NCI-H82 treated with DMSO at 0.1 percent for 48 hours (cell line): ENCODE data around the gene MRPL58.
"Not testable (repeated sequence)": the region's sequence is repeated elsewhere in the genome, so short reads cannot be mapped to it uniquely, and the experiment has no call there.

Experiments
- DNase-seq: peaks from one replicate; lab custom pipeline; 2025; ENCODE audit not compliant: unreplicated experiment; lab: John Stamatoyannopoulos, UW

MRPL58 gene

DNA sequence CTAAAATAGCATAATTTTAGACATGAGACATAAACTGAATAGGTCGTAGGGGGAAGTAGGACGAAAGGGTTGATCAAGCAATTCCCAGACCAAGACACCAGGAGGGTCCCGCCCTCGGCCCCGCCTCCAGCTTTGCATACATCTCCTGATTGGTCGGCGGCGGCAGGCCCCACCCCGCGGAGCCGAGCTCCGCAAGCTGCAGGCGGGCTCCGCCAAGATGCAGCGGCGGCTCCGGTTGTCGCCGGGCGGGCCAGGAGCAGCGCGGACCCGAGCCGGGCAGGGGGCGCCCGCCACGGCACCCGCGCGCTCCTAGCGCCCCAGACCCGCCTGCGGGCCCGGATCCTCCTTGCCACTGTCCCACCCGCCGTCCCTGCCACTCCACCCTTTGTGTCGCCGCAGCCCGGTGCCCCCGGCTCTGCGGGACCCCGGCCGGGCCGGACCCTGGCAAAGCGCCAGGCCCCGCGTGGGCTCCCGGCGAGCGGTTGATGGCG lies 25.0 kb upstream of the MRPL58 start, which contains the start of gene CDR2L:
Gene CDR2L, plus strand, starts transcription at position 215 of the 491 bp plus-strand sequence. CDS start 412 bp downstream, outside the sequence.
- DNase-seq, result peak; percentile 85

DNA sequence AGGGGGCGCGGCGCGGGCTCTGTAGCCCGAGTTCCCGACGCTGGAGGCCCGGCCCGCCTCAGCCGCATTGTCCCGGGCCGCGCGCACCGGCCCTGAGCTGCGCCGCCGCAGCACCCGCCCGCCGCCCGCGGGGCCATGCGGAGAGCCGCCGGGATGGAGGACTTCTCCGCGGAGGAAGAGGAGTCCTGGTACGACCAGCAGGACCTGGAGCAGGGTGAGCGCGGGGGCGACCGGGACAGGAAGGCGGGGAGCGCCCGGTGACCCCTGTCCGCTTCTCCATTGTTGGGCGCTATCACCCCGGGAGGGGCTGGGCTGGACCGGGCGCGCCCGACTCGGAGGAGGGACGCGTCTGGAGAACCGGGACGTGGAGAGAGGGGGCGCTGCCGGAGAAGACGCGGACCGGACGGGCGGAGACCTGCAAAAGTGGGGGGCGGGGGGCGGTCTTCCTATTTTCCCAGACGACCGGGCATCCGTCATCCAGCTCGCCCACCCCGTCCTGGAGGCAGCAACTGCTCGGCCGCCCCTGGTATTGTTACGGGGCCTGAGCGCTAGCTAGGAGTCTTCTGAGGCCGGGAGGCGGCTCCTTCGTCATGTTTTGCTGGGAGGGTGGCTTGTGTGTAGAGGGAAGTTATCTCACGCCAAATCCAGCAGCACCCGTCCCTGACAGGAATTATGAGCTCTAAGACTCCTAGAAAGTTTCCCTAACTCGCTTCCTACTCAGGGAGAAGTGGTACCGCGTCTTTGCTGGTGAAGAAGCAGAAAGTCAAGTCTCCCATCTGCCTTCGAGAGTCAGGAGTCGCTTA lies 24.4 kb upstream of the MRPL58 start:
- DNase-seq, result no peak

DNA sequence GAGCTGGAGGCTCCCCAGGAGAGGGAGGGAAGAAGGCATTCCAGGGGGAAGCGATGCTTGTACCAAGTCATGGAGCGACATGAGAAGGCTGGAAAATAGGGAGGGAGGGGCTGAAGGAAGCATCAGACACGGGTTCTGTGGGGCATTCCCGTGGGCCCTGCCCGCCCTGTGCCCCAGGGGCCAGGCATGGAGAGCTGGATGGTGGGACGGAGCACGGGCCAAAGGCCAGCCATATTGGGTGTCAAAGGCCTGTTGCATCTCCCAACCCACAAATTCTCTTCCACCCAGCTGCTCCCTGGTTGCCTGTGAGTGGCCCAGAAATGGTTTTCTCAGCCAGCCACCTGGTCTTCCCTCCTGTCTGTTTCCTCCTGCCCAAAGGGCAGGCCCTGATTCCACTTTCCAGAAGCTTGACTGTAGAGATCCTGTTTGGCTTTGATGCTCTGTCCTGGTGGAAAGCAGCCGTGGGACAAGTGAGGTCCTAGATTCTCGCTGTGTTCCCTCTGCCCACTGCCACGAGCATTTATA lies 21.8 kb upstream of the MRPL58 start:
- no peak for DNase-seq

DNA sequence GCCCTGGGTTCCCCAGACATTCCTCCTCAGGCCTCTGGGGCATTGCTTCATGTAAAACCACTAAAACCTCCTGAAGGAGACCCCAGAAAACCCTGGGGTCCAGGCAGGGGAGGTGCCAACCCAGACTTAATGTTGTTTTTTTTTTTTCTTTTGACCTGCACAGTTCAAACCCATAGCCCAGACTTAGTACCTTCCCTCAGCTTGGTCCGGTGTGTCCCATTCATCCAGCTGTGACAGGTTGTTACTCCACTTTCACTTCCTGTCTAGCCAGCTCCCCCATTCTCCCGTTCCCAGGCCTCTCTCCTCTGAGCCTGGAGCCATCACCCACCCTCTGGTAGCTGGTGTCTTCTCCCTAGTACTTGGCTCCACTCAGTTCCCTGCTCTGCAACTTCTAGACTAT lies 20.2 kb upstream of the MRPL58 start:
- DNase-seq, result no peak

DNA sequence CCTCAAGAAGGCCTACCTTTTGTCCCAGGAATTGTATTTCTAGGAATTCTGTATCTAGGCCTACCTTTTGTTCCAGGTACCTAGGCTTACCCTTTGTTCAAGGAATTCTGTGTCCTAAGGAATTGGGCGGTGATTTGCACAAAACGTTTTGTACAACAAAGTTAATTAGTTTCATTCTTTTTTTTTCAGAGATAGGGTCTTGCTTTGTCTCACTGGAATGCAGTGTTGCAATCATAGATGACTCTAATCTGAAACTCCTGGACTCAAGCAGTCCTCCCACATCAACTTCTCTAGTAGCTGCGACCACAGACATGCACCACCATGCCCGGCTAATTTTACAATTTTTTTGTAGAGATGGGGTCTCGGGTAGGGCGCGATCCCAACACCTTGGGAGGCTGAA lies 18.0 kb upstream of the MRPL58 start:
- no peak for DNase-seq

DNA sequence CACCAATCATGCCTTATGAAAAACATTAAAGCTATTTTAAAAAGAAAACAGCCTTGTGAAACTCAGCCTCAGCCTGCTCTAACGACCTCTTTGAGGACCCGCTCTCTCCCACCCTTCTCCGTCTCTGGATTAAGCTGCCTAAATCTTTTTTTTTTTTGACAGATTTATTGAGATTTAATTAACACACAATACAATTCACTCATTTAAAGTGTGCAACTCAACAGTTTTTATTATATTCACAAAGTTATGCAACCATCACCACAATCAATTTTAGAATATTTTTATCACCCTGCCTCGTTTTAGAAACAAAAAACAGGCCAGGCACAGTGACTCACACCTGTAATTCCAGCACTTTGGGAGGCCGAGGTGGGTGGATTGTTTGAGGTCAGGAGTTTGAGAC lies 16.6 kb upstream of the MRPL58 start:
- DNase-seq, result no peak

DNA sequence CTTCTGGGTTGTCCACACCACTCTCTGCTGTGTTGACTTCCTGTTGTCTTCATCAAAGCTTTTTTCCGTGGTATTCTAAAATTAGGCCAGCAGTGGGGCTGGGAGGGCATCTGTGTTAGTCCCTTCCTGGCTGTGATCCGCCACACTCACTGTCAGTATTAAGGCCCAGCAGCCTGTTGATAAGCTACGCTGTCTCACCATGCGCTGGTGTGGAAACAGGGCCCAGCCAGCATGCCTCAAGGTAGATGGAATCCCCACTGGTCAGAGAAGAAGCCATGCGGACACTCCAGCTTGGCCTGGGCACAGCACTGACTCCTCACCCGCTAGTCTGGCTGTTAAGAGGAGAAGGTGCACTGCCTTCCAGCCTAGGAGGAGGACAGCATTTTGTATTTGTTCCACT lies 13.7 kb upstream of the MRPL58 start:
- DNase-seq, result no peak

DNA sequence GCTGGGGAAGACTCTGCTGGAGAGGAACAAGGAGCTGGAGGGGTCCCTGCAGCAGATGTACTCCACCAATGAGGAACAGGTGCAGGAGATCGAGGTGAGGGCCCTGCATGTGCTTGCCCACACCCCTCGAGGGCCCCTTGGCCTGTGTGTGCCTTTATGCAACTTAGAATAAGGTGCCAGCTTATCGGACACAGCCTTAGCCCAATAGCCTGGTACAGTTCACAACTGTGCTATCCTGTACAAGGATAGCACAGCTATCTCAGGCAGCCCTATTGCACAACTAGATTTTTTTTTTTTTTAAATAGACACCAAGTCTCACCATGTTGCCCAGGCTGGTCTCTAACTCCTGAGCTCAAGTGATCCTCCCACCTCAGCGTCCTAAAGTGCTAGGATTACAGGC lies 12.9 kb upstream of the MRPL58 start:
- DNase-seq, result no peak

DNA sequence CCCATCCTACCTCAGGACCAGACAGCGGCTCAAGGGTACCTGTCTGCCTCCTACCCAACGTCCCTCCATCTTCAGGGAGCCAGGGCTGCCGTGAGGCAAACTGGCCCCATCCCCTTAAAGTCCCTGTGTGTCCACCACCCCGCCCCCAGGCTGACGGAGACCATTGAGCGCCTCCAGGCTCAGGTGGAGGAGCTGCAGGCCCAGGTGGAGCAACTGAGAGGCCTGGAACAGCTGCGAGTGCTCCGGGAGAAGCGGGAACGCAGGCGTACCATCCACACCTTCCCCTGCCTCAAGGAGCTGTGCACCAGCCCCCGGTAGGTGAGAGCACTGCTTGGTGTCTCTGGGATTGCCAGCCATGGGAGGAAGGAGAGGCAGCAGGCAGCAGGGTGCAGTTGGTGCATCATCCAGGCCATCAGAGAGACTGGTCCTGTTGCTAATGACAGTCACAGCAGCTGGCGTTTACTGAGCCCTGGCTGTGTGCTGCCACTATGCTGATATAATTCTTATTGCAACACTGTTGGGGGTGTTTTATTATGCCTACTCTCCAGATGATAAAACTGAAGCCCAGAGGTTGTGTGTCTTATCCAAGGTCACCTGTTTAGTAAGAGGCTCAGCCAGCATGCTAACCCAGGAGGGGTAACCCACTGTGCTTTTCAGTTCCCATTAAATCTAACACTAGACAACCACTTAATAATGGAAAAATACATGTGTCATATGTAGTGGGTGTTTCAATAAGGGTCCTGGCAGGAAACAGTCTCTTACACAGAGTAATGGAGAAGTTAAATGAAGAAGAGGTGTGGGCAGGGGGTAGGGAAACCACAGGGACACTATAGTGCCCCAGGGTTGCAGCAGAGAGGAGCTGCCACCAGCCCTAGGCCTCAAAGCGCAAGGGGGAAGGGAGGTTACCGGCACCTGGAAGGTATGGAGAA lies 10.3 kb upstream of the MRPL58 start:
- DNase-seq, result no peak

DNA sequence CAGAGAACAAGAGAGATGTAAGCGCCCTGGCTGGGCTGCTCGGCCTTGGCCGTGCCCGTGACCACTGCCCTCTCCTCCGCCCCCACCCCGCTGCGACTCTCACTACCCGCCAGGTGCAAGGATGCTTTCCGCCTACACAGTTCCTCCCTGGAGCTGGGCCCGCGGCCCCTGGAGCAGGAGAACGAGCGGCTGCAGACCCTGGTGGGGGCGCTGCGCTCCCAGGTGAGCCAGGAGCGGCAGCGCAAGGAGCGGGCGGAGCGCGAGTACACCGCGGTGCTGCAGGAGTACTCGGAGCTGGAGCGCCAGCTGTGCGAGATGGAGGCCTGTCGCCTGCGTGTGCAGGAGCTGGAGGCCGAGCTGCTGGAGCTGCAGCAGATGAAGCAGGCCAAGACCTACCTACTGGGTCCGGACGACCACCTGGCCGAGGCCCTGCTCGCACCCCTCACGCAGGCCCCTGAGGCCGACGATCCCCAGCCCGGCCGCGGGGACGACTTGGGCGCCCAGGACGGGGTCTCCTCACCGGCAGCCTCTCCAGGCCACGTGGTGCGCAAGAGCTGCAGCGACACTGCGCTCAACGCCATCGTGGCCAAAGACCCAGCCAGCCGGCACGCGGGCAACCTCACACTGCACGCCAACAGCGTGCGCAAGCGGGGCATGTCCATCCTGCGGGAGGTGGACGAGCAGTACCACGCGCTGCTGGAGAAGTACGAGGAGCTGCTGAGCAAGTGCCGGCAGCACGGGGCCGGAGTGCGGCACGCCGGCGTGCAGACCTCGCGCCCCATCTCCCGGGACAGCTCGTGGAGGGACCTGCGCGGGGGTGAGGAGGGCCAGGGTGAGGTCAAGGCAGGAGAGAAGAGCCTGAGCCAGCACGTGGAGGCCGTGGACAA lies 9.2 kb upstream of the MRPL58 start:
- no peak for DNase-seq

DNA sequence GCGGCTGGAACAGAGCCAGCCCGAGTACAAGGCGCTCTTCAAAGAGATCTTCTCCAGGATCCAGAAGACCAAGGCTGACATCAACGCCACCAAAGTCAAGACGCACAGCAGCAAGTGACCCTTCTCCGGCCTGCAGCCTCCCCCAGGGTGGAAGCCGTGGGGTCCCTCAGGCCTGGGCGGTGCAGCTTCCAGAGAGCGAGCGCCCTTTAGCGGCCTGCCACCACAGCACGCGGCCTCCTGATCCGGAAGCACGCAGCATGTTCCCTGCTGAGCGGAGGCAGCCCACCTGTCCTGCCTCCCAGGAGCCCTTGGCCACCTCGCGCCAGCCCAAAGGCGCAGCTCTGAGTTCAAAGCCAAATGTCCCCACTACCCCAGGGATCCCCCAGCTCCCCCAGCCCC lies 8.5 kb upstream of the MRPL58 start:
- DNase-seq, result no peak

DNA sequence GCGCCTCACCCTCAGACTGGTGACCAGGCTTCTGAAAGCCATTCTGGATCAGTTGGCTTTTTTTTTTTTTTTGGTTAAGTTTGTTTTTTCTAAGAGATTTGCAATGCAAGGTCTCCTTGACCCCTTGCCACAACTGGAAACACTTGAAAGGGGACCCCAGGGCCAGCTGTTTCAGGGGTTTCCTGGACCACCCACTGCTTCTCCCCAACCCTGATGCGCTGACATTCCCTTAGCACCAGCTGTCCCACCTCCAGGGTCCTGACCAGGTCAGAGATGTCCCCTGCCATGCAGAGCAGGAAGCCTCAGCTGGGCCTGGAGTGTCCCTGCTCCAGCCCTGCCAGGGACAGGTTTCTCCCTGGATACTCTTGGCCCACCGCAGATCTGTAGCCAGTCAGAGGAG lies 8.1 kb upstream of the MRPL58 start:
- no peak for DNase-seq

DNA sequence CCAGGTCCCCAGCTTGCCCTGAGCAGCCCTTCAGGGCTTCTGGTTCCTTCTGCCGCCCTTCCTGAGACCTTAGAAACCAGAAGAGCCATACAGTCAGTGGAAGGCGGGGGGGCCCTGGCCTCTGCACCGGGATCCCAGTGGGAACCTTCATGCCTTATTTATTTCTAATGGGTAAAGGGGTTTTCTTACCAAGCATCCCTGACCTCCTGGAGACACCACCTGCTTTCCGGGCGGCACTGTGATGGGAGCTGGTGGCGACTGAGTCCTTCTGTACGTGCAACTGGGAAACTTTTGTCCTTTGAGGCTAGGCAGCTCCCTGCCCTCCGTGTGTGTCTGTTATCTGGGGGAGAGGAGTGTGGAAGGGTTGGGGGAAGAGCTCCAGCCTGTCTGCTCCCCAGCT lies 7.2 kb upstream of the MRPL58 start:
- DNase-seq, result no peak

DNA sequence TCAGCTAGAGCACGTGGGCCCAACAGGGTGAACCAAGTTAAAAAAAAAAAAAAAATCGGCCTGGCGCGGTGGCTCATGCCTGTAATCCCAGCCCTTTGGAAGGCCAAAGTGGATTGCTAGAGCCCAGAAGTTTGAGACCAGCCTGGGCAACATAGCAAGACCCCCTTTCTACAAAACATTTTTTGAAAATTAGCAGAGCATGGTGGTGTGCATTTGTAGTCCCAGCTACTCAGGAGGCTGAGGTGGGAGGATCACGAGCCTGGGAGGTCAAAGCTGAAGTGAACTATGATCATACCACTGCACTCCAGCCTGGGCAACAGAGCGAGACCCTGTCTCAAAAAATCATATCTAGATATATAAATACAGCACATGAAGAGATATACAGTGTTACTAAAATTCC lies 6.4 kb upstream of the MRPL58 start:
- not testable (repeated sequence) for DNase-seq

DNA sequence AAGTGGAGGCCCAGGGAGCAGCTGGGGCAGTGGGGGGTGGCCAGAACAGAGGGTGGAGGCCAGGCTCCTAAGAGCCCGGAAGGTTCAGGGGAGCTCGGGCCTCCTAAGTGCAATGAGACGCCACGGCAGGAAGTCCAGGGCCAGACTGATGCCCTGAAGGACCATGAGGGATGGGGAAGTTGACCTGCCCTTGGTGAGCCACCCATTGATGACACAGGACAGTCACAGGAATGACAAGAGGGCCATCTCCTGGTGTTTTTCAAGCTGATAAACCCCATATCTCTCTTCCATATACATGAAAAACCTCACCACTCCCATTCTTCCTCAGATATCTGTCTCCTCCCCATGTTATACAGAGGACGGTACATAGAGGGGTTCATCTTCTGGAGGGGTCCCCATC lies 5.8 kb upstream of the MRPL58 start:
- no peak for DNase-seq

DNA sequence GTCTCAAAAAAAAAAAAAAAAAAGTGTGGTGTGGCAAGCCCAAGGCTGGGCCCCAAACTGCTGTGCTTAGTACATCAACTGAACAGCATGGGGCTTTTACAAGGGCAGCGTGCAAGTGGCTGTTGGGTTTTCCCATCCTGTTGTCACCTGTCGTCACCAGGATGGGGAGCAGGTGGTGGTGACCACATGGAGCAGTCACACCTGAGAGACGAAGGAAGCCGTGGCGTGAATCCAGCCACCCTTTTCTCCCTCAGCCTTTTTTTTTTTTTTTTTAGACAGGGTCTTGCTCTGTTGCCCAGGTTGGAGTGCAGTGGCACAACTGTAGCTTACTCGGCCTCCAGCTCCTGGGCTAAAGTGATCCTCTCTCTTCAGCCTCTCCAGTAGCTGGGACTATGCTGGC lies 4.1 kb upstream of the MRPL58 start:
- no peak for DNase-seq

DNA sequence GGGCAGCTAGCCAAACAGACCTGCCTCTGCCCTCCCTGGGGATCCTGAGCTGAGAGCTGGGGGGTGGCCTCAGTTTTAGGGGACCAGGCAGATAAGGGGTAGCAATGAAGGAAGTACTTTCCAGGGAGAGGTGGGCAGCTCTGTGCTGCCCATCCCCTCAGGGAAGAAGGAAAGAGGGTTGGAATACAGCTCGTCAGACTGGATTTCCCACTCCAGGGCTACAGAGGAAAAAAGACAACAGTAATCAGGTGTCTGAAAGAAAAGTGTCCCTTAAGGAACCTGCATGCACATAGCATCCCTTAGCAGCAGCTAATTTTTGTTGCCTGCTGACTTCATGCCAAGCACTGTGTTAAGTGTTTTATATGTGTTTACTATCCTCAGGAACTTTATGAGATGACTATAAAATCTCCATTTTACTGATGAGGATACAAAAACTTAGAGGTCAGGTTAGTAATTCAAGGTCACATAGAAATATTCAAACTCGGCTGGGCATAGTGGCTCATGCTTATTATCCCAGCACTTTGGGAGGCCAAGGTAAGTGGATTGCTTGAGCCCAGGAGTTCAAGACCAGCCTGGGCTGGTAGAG lies 3.2 kb upstream of the MRPL58 start:
- DNase-seq, result no peak

DNA sequence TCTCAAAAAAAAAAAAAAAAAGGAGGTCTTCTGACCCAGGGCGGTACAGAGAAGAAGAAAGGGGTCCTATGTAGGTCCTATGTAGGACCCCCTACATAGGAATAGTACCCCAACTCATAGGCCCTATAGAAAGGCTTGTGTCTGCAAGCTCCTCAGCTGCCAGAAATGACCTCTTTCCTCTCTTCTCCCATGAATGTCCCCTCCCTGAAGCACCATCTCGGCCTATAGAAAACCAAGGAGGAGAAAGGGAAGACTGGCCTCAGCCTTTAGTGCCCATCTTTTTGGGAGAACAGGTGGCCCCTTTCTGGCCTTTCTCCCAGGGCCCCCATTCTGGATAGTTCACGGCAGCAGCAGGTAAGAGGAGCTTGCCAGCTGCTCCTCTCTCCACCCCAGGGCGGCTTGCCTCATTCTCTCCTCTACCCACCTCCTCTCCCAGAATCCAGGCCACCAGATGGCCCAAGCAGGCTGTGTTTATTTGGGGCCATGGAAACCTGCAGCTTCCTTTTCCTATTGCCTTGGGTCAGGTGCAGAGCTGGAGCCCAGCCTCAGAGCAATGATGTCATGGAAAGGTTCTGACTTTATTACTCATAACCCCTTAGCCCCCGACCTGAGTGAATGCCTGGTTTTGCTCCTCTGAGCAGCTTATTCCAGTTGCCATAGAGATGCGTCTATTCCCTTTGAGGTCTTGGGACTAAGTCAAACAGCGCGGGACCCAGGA lies 1.6 kb upstream of the MRPL58 start:
- DNase-seq, result peak; percentile 66

DNA sequence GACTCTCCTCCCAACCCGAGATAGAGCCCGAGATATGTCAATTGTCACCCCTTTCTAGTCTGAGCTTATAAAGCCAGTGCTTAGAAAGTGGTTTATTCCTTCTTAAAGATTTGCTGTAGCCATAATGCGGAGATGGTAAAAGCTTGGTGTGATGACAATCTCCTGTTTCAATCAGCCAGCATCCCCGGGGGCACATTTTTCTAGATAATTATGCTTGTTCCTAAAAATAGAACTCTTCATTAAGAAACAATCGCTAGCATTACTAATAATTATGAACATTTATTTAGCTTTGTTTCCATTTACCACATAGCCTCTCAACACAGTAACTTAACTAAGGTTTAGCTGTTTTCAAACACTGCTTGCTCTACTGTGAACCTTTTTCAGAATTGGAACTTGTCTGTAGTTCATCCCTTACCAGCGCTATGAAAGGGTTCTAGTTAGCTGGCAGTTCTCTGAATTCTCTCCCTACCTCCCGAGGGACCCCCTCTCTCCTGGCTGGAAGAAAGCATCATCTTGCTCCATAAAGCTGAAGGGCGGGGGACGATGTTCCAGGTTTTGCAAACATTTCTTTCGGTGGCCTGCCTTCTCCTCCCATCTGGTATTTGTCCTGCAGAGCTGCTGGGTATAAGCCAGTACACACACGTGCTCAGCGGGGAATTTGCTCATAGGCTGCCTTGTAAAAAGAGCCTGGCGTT lies 922 bp upstream of the MRPL58 start:
- DNase-seq, result no peak
